Peyer's patch (tissue), 4 donors: ENCODE measurements around the gene TMC5. TPM values are rescaled to one million over a fixed set of nuclear protein-coding genes. Genes with fewer than 3 reads are reported as not detected.

Experiments used
- DNase-seq, 3 donors: peaks; one replicate each; pipeline ENCODE4 v3.0.0-alpha.2; 2017 to 2019
- H3K27ac ChIP-seq, 4 donors: fragments of 200-600 bp; sonication (generic); one replicate each; pipeline ENCODE4 v1.5.1; 2016 to 2019
- H3K27me3 ChIP-seq, 2 donors: fragments of 200-600 bp; sonication (generic); one replicate each; pipeline ENCODE4 v1.5.1; 2019
- H3K36me3 ChIP-seq, 3 donors: fragments of 200-600 bp; sonication (generic); one replicate each; pipeline ENCODE4 v1.5.1; 2016 to 2019
- H3K4me1 ChIP-seq, 4 donors: fragments of 200-600 bp; sonication (generic); one replicate each; pipeline ENCODE4 v1.5.1; 2016 to 2019
- H3K4me3 ChIP-seq, 4 donors: fragments of 200-600 bp; sonication (generic); 1 replicate in 3 of 4; 2 replicates in 1 of 4; pipeline ENCODE4 v1.5.1; 2016 to 2019; ENCODE audit warnings: mild to moderate bottlenecking in 1 of 4
- H3K9me3 ChIP-seq, 4 donors: fragments of 200-600 bp; sonication (generic); one replicate each; pipeline ENCODE4 v1.5.1; 2016 to 2019; ENCODE audit warnings: mild to moderate bottlenecking in 1 of 4
- CTCF ChIP-seq, 6 experiments: fragments of 450-650 bp in 4 of 6; fragments of 200-600 bp in 2 of 6; sonication (generic) in 1 of 6; IDR thresholded peaks; one replicate each; pipeline ENCODE4 v1.5.1; 2017 to 2019; ENCODE audit warnings: antibody characterized with exemption in 6 of 6, mild to moderate bottlenecking in 3 of 6, moderate library complexity in 1 of 6
- POLR2A ChIP-seq, 2 donors: fragments of 450-650 bp; IDR thresholded peaks; one replicate each; pipeline ENCODE4 v1.5.1; 2017; ENCODE audit warnings: antibody characterized with exemption in 2 of 2, mild to moderate bottlenecking in 2 of 2, moderate library complexity in 2 of 2
- total RNA-seq, 4 donors: library from RNA; depleted of rRNA; stranded (reverse); fragments of >200 nt; gene quantifications; one replicate each; pipeline ENCODE4 v1.1.0, GENCODE V29; 2016

Gene TMC5
- total RNA-seq, 4 donors from 2014 or later = 26.4 to 218 (median 175) TPM

- no peak for DNase-seq
- peaks cover 0 to 9% (median 0%) of the 10 kb centered on the region in 4 donors for H3K4me1 ChIP-seq
- H3K27ac ChIP-seq = no peak overlapping the region
- peaks cover 0 to 44% (median 0%) of the 10 kb centered on the region in 3 donors for H3K36me3 ChIP-seq
- no peaks in the 10 kb centered on the region for H3K27me3 ChIP-seq
- H3K9me3 ChIP-seq = no peaks in the 10 kb centered on the region
- TF ChIP-seq POLR2A (IDR thresholded peaks at IDR 0.05) = no peak
- TF ChIP-seq CTCF (IDR thresholded peaks at IDR 0.05) = no peak
- H3K4me3 ChIP-seq = no peak overlapping the region
Measured at GRCh38 chr16:19438739-19439138, 21.1 kb downstream of the TMC5 start.

GRCh38 chr16:19439483-19439882 lies 21.8 kb downstream of the TMC5 start:
- peaks cover 0 to 50% (median 0%) of the 10 kb centered on the region in 3 donors for H3K36me3 ChIP-seq
- H3K9me3 ChIP-seq = no peaks in the 10 kb centered on the region
- no peak for DNase-seq
- H3K4me1 ChIP-seq = peaks cover 0 to 9% (median 0%) of the 10 kb centered on the region in 4 donors
- no peak overlapping the region for H3K27ac ChIP-seq
- H3K4me3 ChIP-seq = no peak overlapping the region
- H3K27me3 ChIP-seq = no peaks in the 10 kb centered on the region
- no peak for TF ChIP-seq CTCF (IDR thresholded peaks at IDR 0.05)
- TF ChIP-seq POLR2A (IDR thresholded peaks at IDR 0.05) = no peak

GRCh38 chr16:19443659-19444058 lies 26.0 kb downstream of the TMC5 start:
- H3K4me3 ChIP-seq = no peak overlapping the region
- H3K27me3 ChIP-seq = no peaks in the 10 kb centered on the region
- no peak overlapping the region for H3K27ac ChIP-seq
- peaks cover 0 to 78% (median 0%) of the 10 kb centered on the region in 3 donors for H3K36me3 ChIP-seq
- no peaks in the 10 kb centered on the region for H3K9me3 ChIP-seq
- TF ChIP-seq POLR2A (IDR thresholded peaks at IDR 0.05) = no peak
- no peak for TF ChIP-seq CTCF (IDR thresholded peaks at IDR 0.05)
- no peaks in the 10 kb centered on the region for H3K4me1 ChIP-seq
- DNase-seq = no peak

- Histone ChIP-seq H3K27ac (no peak overlapping the region), H3K4me1 (no peaks in the 10 kb centered on the region), H3K27me3 (no peaks in the 10 kb centered on the region), H3K36me3 (peaks cover 0 to 80% (median 0%) of the 10 kb centered on the region in 3 donors), H3K9me3 (no peaks in the 10 kb centered on the region), H3K4me3 (no peak overlapping the region)
- no peak for TF ChIP-seq POLR2A (IDR thresholded peaks at IDR 0.05)
- no peak for TF ChIP-seq CTCF (IDR thresholded peaks at IDR 0.05)
- DNase-seq = no peak
Measured at GRCh38 chr16:19446300-19446846, 28.7 kb downstream of the TMC5 start.

- peaks cover 0 to 79% (median 0%) of the 10 kb centered on the region in 3 donors for H3K36me3 ChIP-seq
- no peak overlapping the region for H3K27ac ChIP-seq
- no peaks in the 10 kb centered on the region for H3K9me3 ChIP-seq
- no peak for TF ChIP-seq POLR2A (IDR thresholded peaks at IDR 0.05)
- TF ChIP-seq CTCF (IDR thresholded peaks at IDR 0.05) = no peak
- H3K4me1 ChIP-seq = no peaks in the 10 kb centered on the region
- DNase-seq = no peak
- no peaks in the 10 kb centered on the region for H3K27me3 ChIP-seq
- no peak overlapping the region for H3K4me3 ChIP-seq
Measured at GRCh38 chr16:19446886-19447285, 29.2 kb downstream of the TMC5 start.

GRCh38 chr16:19450186-19450585 lies 32.5 kb downstream of the TMC5 start:
- Histone ChIP-seq H3K27me3 (no peaks in the 10 kb centered on the region), H3K36me3 (peaks cover 0 to 59% (median 0%) of the 10 kb centered on the region in 3 donors), H3K9me3 (no peaks in the 10 kb centered on the region), H3K4me3 (no peak overlapping the region), H3K4me1 (no peaks in the 10 kb centered on the region), H3K27ac (no peak overlapping the region)
- no peak for TF ChIP-seq CTCF (IDR thresholded peaks at IDR 0.05)
- TF ChIP-seq POLR2A (IDR thresholded peaks at IDR 0.05) = no peak
- no peak for DNase-seq
